ENCODE measurements around the gene PFN3.

- TF ChIP-seq CTCF (IDR thresholded peaks at IDR 0.05 in 8 of 11, conservative IDR thresholded peaks at IDR 0.05 in 3 of 11) (no peak), POLR2AphosphoS5 (IDR thresholded peaks at IDR 0.05) (no peak)
These were observed at the start of gene PFN3 for GRCh38 chr5:177399997-177400868.

All from spleen (tissue), 7 donors.